ENCODE measurements around the gene HOXC6.
A peak's percentile ranks its signal among the peaks of the same experiment; 100 is the strongest.

The HOXC6 gene

DNA sequence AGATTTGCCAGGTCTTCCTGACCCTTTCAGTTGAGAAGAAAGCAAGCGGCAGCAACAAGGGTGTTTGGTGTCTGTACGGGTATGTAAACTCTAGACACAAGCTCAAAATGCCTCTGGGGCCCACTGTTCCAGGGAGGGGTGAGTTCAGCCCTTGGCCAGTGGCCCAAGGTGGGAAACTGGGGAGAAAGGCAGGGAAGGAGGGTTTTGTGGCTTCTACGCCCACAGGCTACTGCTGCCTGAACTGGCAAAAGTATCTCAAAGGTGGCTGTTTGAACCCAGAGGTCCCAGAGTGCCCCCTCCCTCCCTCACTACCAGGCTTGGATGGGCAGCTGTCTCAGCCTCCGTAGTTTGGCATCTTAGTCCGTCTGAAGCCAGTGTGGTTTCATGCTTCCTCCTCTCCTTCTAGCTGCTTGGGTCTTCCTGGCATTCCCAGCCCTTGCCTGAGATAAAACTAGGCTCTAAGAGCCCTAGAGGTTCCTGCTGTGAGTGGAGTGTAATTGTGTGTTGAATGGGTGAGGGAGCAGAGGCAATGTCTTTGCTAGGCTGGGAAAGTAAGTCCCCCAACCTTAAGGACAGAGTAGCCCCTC lies 10.1 kb downstream of the HOXC6 start:
- Histone ChIP-seq H3K4me2 (ENCODE audit: insufficient read depth, low read length, poor library complexity, severe bottlenecking) (no peak overlapping the region), H3K27ac (replicated peaks; ENCODE audit: low read length) (no peak overlapping the region), H2BK15ac (ENCODE audit: low read length) (no peak overlapping the region), H3K36me3 (replicated peaks in 1 of 2; ENCODE audit: control insufficient read depth in 2 of 2, insufficient read depth in 2 of 2, low read length in 2 of 2) (no peaks in the 10 kb centered on the region), H4K8ac (ENCODE audit: low read depth, low read length) (no peak overlapping the region), H3K23ac (ENCODE audit: low read depth, low read length, poor library complexity) (no peak overlapping the region), H3K79me1 (ENCODE audit: low read depth, low read length) (no peaks in the 10 kb centered on the region), H2BK12ac (ENCODE audit: low read length) (no peak overlapping the region), H3K14ac (ENCODE audit: low read length) (no peak overlapping the region), H3K9me3 (replicated peaks in 1 of 2; ENCODE audit: control insufficient read depth in 2 of 2, insufficient read depth in 1 of 2, low read depth in 1 of 2, low read length in 2 of 2) (peaks cover 0 to 6% of the 10 kb centered on the region in 2 donors), H3K4me1 (ENCODE audit: control insufficient read depth in 2 of 2, insufficient read depth in 1 of 2, low read depth in 1 of 2, low read length in 2 of 2) (no peaks in the 10 kb centered on the region), H3K18ac (ENCODE audit: low read length) (no peak overlapping the region), H4K91ac (ENCODE audit: low read depth, low read length, poor library complexity) (no peak overlapping the region), H2BK5ac (ENCODE audit: low read length) (no peak overlapping the region), H3K9ac (ENCODE audit: low read depth, low read length, poor library complexity) (no peak overlapping the region), H2BK120ac (ENCODE audit: low read depth, low read length) (no peak overlapping the region), H3K27me3 (ENCODE audit: control insufficient read depth in 3 of 3, insufficient read depth in 3 of 3, low read depth in 1 of 3, low read length in 3 of 3) (peaks cover 38 to 96% (median 96%) of the 10 kb centered on the region in 3 experiments), H2AFZ (ENCODE audit: low read length) (no peak overlapping the region), H3K4ac (ENCODE audit: low read length) (no peak overlapping the region), H2AK5ac (ENCODE audit: low read depth, low read length) (no peak overlapping the region), H3K4me3 (ENCODE audit: low read length in 2 of 2) (no peak overlapping the region)
- no peak for DNase-seq (ENCODE audit: low spot score)
- WGBS, 2 donors (ENCODE audit: extremely low coverage in 2 of 2, insufficient read length in 2 of 2, insufficient replicate concordance in 1 of 2), result no CpG with 5 or more reads among the region's 5 CpGs

DNA sequence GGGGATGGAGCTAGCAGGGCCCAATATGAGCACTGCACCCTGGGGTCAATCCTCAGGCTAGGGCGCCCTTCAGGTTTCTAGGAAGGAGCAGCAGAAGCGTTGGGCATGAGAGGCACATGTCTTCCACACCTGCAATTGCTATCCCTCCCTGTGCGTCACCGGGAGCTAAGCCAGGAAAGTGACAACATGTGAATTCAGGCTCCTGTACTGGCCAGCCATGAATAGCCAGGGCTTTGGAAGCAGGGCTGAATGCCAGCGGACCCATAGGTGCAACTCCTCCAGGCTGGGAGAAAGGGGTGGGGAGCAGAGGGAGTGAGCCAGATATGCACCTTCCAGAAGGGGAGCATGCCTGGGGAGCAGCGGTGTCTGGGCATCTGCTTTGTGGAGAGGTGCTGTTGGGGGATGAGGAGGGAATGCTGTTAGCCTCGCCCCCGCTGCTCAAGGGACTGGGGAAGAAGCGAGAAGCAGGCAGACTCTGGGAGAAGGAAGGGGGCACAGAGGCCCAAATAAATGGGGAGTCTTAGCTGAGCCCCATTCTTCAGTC lies 10.7 kb downstream of the HOXC6 start:
- Histone ChIP-seq H3K4me1 (ENCODE audit: control insufficient read depth in 2 of 2, insufficient read depth in 1 of 2, low read depth in 1 of 2, low read length in 2 of 2) (no peaks in the 10 kb centered on the region), H2BK5ac (ENCODE audit: low read length) (no peak overlapping the region)

DNA sequence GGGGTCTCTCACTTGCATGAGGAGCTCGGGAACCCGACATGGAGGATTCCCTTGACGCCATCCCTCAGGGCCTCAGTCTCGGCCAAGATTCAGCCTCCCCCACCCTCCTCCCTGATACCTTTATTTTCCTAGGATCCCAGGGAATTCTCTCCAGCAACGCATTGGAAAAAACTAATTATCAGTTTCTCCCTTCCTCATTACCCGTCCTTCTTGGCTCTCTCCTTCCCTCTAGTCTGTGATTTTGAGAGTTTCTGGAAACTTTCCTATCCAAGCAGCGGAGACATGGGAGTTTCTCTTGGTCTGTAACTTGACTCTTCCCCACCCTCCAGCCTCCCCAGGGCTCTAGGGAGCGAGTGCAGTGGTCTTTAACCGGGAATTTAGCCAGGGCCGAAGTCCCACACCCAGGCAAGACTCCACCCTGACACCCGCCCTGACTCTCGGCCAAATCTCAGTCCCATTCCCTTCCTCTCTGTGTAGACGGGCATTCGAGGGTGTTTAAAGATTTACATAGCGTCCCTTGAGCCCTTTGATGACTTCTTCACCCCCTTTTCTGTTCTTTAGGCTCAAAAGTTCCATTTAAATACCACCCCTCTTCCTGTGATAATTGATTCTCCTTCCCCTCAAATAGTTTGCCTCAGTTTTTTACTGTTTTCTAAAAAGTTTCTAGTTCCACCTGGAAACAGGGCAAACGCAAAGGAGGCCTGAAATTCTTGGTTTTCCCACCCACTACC lies 11.3 kb downstream of the HOXC6 start:
- H4K8ac ChIP-seq (ENCODE audit: low read depth, low read length), result no peak overlapping the region
- H2BK120ac ChIP-seq (ENCODE audit: low read depth, low read length), result no peak overlapping the region
- no peak overlapping the region for H3K23ac ChIP-seq (ENCODE audit: low read depth, low read length, poor library complexity)
- H4K91ac ChIP-seq (ENCODE audit: low read depth, low read length, poor library complexity), result no peak overlapping the region
- H3K4me3 ChIP-seq (ENCODE audit: low read length in 2 of 2), result no peak overlapping the region
- no peak overlapping the region for H2AFZ ChIP-seq (ENCODE audit: low read length)
- no peak overlapping the region for H3K4me2 ChIP-seq (ENCODE audit: insufficient read depth, low read length, poor library complexity, severe bottlenecking)
- no peak overlapping the region for H3K14ac ChIP-seq (ENCODE audit: low read length)
- no peak overlapping the region for H2BK5ac ChIP-seq (ENCODE audit: low read length)
- peaks cover 0 to 6% of the 10 kb centered on the region in 2 donors for H3K9me3 ChIP-seq (replicated peaks in 1 of 2; ENCODE audit: control insufficient read depth in 2 of 2, insufficient read depth in 1 of 2, low read depth in 1 of 2, low read length in 2 of 2)
- no peak overlapping the region for H3K9ac ChIP-seq (ENCODE audit: low read depth, low read length, poor library complexity)
- H2BK15ac ChIP-seq (ENCODE audit: low read length), result no peak overlapping the region
- peaks cover 31 to 97% (median 96%) of the 10 kb centered on the region in 3 experiments for H3K27me3 ChIP-seq (ENCODE audit: control insufficient read depth in 3 of 3, insufficient read depth in 3 of 3, low read depth in 1 of 3, low read length in 3 of 3)
- H3K18ac ChIP-seq (ENCODE audit: low read length), result no peak overlapping the region
- WGBS, 2 donors (ENCODE audit: extremely low coverage in 2 of 2, insufficient read length in 2 of 2, insufficient replicate concordance in 1 of 2), result no CpG with 5 or more reads among the region's 16 CpGs
- H3K27ac ChIP-seq (replicated peaks; ENCODE audit: low read length), result no peak overlapping the region
- H3K79me1 ChIP-seq (ENCODE audit: low read depth, low read length), result no peaks in the 10 kb centered on the region
- DNase-seq (ENCODE audit: low spot score), result no peak
- H3K4me1 ChIP-seq (ENCODE audit: control insufficient read depth in 2 of 2, insufficient read depth in 1 of 2, low read depth in 1 of 2, low read length in 2 of 2), result no peaks in the 10 kb centered on the region
- no peak overlapping the region for H2AK5ac ChIP-seq (ENCODE audit: low read depth, low read length)
- no peak overlapping the region for H2BK12ac ChIP-seq (ENCODE audit: low read length)
- no peak overlapping the region for H3K4ac ChIP-seq (ENCODE audit: low read length)
- no peaks in the 10 kb centered on the region for H3K36me3 ChIP-seq (replicated peaks in 1 of 2; ENCODE audit: control insufficient read depth in 2 of 2, insufficient read depth in 2 of 2, low read length in 2 of 2)

More for the DNA sequence above, 10.7 kb downstream of the HOXC6 start:
- Histone ChIP-seq H3K18ac (ENCODE audit: low read length) (no peak overlapping the region), H3K79me1 (ENCODE audit: low read depth, low read length) (no peaks in the 10 kb centered on the region), H3K27ac (replicated peaks; ENCODE audit: low read length) (no peak overlapping the region), H3K14ac (ENCODE audit: low read length) (no peak overlapping the region), H3K27me3 (ENCODE audit: control insufficient read depth in 3 of 3, insufficient read depth in 3 of 3, low read depth in 1 of 3, low read length in 3 of 3) (peaks cover 35 to 97% (median 96%) of the 10 kb centered on the region in 3 experiments), H3K9me3 (replicated peaks in 1 of 2; ENCODE audit: control insufficient read depth in 2 of 2, insufficient read depth in 1 of 2, low read depth in 1 of 2, low read length in 2 of 2) (peaks cover 0 to 6% of the 10 kb centered on the region in 2 donors), H3K9ac (ENCODE audit: low read depth, low read length, poor library complexity) (no peak overlapping the region), H3K36me3 (replicated peaks in 1 of 2; ENCODE audit: control insufficient read depth in 2 of 2, insufficient read depth in 2 of 2, low read length in 2 of 2) (no peaks in the 10 kb centered on the region), H2AFZ (ENCODE audit: low read length) (no peak overlapping the region), H2AK5ac (ENCODE audit: low read depth, low read length) (peak overlapping the region; percentile 23), H3K4me3 (ENCODE audit: low read length in 2 of 2) (no peak overlapping the region), H4K91ac (ENCODE audit: low read depth, low read length, poor library complexity) (no peak overlapping the region), H2BK15ac (ENCODE audit: low read length) (no peak overlapping the region), H3K4me2 (ENCODE audit: insufficient read depth, low read length, poor library complexity, severe bottlenecking) (no peak overlapping the region), H3K4ac (ENCODE audit: low read length) (no peak overlapping the region), H2BK12ac (ENCODE audit: low read length) (no peak overlapping the region), H4K8ac (ENCODE audit: low read depth, low read length) (no peak overlapping the region), H2BK120ac (ENCODE audit: low read depth, low read length) (no peak overlapping the region), H3K23ac (ENCODE audit: low read depth, low read length, poor library complexity) (no peak overlapping the region)
- DNase-seq (ENCODE audit: low spot score), result no peak
- no CpG with 5 or more reads among the region's 9 CpGs for WGBS, 2 donors (ENCODE audit: extremely low coverage in 2 of 2, insufficient read length in 2 of 2, insufficient replicate concordance in 1 of 2)

DNA sequence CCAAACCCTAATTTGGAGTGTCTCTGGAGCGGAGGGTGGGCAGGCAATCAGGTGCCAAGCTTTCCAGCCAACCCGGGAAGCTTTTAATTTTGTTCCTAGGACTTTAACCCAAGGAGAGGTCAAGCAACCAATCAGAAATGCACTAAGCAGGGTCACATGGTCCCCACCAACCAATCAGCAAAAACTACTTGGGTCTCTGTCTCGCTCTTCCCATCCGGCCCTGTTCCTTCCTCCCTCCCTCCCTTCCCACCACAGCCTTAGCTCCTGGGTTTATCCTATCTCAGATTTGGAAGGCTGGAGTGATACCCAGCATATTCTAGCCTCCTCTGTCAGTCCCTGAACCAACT lies 11.9 kb downstream of the HOXC6 start:
- Histone ChIP-seq H4K91ac (ENCODE audit: low read depth, low read length, poor library complexity) (no peak overlapping the region), H3K4ac (ENCODE audit: low read length) (no peak overlapping the region), H3K9ac (ENCODE audit: low read depth, low read length, poor library complexity) (no peak overlapping the region), H3K9me3 (replicated peaks in 1 of 2; ENCODE audit: control insufficient read depth in 2 of 2, insufficient read depth in 1 of 2, low read depth in 1 of 2, low read length in 2 of 2) (peaks cover 0 to 6% of the 10 kb centered on the region in 2 donors), H2AFZ (ENCODE audit: low read length) (no peak overlapping the region), H3K18ac (ENCODE audit: low read length) (no peak overlapping the region), H4K8ac (ENCODE audit: low read depth, low read length) (no peak overlapping the region), H2BK5ac (ENCODE audit: low read length) (no peak overlapping the region), H3K4me2 (ENCODE audit: insufficient read depth, low read length, poor library complexity, severe bottlenecking) (no peak overlapping the region), H2BK120ac (ENCODE audit: low read depth, low read length) (no peak overlapping the region), H3K23ac (ENCODE audit: low read depth, low read length, poor library complexity) (no peak overlapping the region), H3K14ac (ENCODE audit: low read length) (no peak overlapping the region), H2BK12ac (ENCODE audit: low read length) (no peak overlapping the region), H2AK5ac (ENCODE audit: low read depth, low read length) (no peak overlapping the region), H2BK15ac (ENCODE audit: low read length) (no peak overlapping the region), H3K27me3 (ENCODE audit: control insufficient read depth in 3 of 3, insufficient read depth in 3 of 3, low read depth in 1 of 3, low read length in 3 of 3) (peaks cover 26 to 97% (median 96%) of the 10 kb centered on the region in 3 experiments), H3K79me1 (ENCODE audit: low read depth, low read length) (no peaks in the 10 kb centered on the region), H3K4me1 (ENCODE audit: control insufficient read depth in 2 of 2, insufficient read depth in 1 of 2, low read depth in 1 of 2, low read length in 2 of 2) (no peaks in the 10 kb centered on the region), H3K4me3 (ENCODE audit: low read length in 2 of 2) (no peak overlapping the region), H3K36me3 (replicated peaks in 1 of 2; ENCODE audit: control insufficient read depth in 2 of 2, insufficient read depth in 2 of 2, low read length in 2 of 2) (no peaks in the 10 kb centered on the region), H3K27ac (replicated peaks; ENCODE audit: low read length) (no peak overlapping the region)
- no CpG with 5 or more reads among the region's 4 CpGs for WGBS, 2 donors (ENCODE audit: extremely low coverage in 2 of 2, insufficient read length in 2 of 2, insufficient replicate concordance in 1 of 2)
- DNase-seq (ENCODE audit: low spot score), result no peak
